SU-DHL-6 (cell line): ENCODE results near the gene ACAP2.
A peak's percentile ranks its signal among the peaks of the same experiment; 100 is the strongest.

Experiments
- H2AFZ ChIP-seq: fragments of 200-600 bp; sonication (generic); 2 replicates; pipeline ENCODE4 v1.6.1; 2014; ENCODE audit warnings: low read depth, mild to moderate bottlenecking, moderate library complexity, mixed read lengths, antibody characterized with exemption, low read length; ENCODE audit not compliant: severe bottlenecking
- H3F3A ChIP-seq: fragments of 200-600 bp; shearing (Covaris generic); 2 replicates; pipeline ENCODE4 v1.6.0; 2016; ENCODE audit warnings: antibody characterized with exemption, mild to moderate bottlenecking; ENCODE audit not compliant: insufficient read depth
- H3K27ac ChIP-seq: fragments of 200-600 bp; sonication (generic); 2 replicates; pipeline ENCODE4 v1.5.1; 2016; ENCODE audit warnings: low read depth, mild to moderate bottlenecking, low read length, moderate library complexity, mixed read lengths
- H3K27me3 ChIP-seq: fragments of 200-600 bp; sonication (generic), shearing (Covaris generic); 2 replicates; pipeline ENCODE4 v1.6.0; 2014; ENCODE audit warnings: mild to moderate bottlenecking, low read length
- H3K36me3 ChIP-seq: fragments of 200-600 bp; sonication (generic); 2 replicates; pipeline ENCODE4 v1.6.1; 2014; ENCODE audit warnings: mild to moderate bottlenecking, low read length, mixed read lengths
- H3K4me2 ChIP-seq: fragments of 300-600, 200-600 bp; shearing (Covaris generic), sonication (generic); 2 replicates; pipeline ENCODE4 v1.6.0; 2014; ENCODE audit warnings: low read length, low read depth, mild to moderate bottlenecking; ENCODE audit not compliant: poor library complexity, severe bottlenecking
- H3K4me3 ChIP-seq: fragments of 200-600 bp; sonication (generic); 2 replicates; pipeline ENCODE4 v1.5.1; 2014; ENCODE audit warnings: antibody characterized with exemption, low read length, mild to moderate bottlenecking, mixed read lengths; ENCODE audit not compliant: insufficient read depth, poor library complexity, severe bottlenecking
- H3K79me2 ChIP-seq: fragments of 200-600 bp; sonication (generic); 2 replicates; pipeline ENCODE4 v1.6.1; 2014; ENCODE audit warnings: mild to moderate bottlenecking, low read length, moderate library complexity; ENCODE audit not compliant: insufficient read depth
- H3K9ac ChIP-seq: fragments of 200-600 bp; sonication (generic); 2 replicates; pipeline ENCODE4 v1.7.0; 2014; ENCODE audit warnings: mild to moderate bottlenecking, low read length
- H3K9me2 ChIP-seq: fragments of 200-600 bp; sonication (generic); replicated peaks from 2 replicates; pipeline ENCODE4 v1.6.1; 2014; ENCODE audit warnings: low read length; ENCODE audit not compliant: insufficient read depth
- H3K9me3 ChIP-seq: fragments of 200-600 bp; sonication (generic); 2 replicates; pipeline ENCODE4 v1.6.1; 2014; ENCODE audit warnings: low read length, mixed read lengths; ENCODE audit not compliant: insufficient read depth
- H4K20me1 ChIP-seq: fragments of 200-600 bp; sonication (generic); 2 replicates; pipeline ENCODE4 v1.6.1; 2014; ENCODE audit warnings: low read depth, mild to moderate bottlenecking, antibody characterized with exemption, low read length, moderate library complexity, mixed read lengths
- EZH2phosphoT487 ChIP-seq: fragments of 200-600 bp; sonication (generic), shearing (Covaris generic); conservative IDR thresholded peaks from 2 replicates; pipeline ENCODE4 v1.6.1; 2018; ENCODE audit warnings: mild to moderate bottlenecking, antibody characterized with exemption, low read length, moderate library complexity, mixed read lengths
- TF ChIP-seq, protein P1 (sequence below): fragments of 200-600 bp; sonication (generic); IDR thresholded peaks from one replicate; pipeline ENCODE4 v1.5.1; 2017; ENCODE audit warnings: antibody characterized with exemption, mild to moderate bottlenecking, low read length, moderate library complexity; ENCODE audit not compliant: insufficient read depth, poor library complexity, severe bottlenecking

Gene ACAP2

DNA sequence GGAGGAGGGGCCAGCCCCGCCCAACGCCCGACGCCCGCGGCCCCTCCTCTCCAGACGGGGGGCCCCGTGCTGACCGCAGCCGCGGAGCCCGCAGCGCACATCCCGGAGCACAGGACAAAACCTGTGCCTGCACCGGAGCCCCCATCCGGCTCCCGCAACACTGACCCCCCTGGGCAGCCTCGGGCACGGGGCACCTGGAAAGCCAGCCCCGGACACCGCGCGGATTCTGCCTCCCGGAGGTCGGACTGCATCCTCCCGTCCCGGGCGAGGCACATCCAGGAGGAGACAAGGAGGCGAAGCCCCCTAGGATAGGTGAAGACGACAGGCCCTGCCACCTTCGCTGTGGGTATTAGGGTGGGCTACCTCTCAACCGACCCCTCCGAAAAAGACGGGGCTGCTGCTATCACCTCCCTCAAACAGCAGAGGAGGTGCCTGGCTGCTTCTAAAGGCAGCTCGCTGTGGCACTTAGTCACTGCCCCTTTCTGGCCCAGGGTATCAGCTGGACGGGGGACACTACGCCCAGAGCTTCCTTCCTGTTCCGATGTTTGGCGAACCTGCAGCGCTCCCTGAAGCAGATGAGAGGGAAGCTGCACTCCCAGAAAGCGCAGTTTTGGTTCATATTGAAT lies 182.4 kb downstream of the ACAP2 start:
- H2AFZ ChIP-seq, result peak overlapping the region; percentile 52
- H3K9ac ChIP-seq, result peak overlapping the region; percentile 51

DNA sequence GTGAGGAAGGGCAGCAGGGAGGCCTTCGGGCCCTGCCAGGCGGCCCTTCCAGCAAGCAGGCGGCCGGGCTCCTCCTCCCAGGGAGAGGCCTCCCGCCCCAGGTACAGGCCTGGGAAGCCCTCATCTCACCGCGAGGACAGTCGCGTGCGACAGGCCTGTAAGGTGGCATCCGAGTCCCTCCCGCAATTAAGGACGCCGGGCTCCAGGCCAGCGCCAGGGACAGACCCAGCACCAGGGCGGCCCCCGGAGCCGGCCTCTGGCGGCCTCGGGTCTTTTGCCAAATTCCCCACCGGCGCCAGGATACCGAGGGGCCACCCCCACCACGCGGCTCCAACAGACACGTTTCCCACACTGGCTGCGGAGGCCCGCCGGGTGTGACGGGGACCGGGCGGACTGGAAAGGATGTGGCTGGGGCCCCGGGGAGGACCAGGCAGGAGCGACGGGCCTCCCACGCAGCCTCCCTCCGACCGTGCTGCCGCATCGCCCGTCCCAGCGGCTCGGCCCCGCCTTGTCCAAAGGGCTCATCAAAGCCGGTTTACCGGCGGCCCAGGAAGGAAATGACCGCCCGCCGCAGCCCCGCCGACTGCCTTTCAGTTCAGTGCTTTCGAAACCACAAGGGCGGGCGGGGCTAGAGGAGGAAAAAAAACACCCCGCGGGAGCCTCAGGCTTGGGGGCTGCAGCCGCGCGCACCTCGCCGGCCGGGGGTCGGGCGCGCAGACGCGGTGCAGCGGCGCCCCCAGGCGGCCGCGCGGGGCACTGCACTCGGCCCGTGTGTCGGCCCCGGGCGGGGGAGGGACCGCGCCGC lies 183.1 kb downstream of the ACAP2 start:
- H3F3A ChIP-seq, result no peaks in the 10 kb centered on the region; the same call in 1 of the 2 replicates
- peak overlapping the region; percentile 61 for H3K4me3 ChIP-seq
- H3K27ac ChIP-seq, result no peak overlapping the region
- no peaks in the 10 kb centered on the region for H4K20me1 ChIP-seq
- no peaks in the 10 kb centered on the region for H3K36me3 ChIP-seq
- H3K9ac ChIP-seq, result peak overlapping the region; percentile 51
- no peaks in the 10 kb centered on the region for H3K79me2 ChIP-seq
- no peaks in the 10 kb centered on the region for H3K27me3 ChIP-seq
- peak overlapping the region; percentile 89 for H3K4me2 ChIP-seq
- no peak for TF ChIP-seq EZH2phosphoT487
- TF ChIP-seq, protein P1, sequence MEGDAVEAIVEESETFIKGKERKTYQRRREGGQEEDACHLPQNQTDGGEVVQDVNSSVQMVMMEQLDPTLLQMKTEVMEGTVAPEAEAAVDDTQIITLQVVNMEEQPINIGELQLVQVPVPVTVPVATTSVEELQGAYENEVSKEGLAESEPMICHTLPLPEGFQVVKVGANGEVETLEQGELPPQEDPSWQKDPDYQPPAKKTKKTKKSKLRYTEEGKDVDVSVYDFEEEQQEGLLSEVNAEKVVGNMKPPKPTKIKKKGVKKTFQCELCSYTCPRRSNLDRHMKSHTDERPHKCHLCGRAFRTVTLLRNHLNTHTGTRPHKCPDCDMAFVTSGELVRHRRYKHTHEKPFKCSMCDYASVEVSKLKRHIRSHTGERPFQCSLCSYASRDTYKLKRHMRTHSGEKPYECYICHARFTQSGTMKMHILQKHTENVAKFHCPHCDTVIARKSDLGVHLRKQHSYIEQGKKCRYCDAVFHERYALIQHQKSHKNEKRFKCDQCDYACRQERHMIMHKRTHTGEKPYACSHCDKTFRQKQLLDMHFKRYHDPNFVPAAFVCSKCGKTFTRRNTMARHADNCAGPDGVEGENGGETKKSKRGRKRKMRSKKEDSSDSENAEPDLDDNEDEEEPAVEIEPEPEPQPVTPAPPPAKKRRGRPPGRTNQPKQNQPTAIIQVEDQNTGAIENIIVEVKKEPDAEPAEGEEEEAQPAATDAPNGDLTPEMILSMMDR, result no peak
- H3K9me3 ChIP-seq, result no peaks in the 10 kb centered on the region
- H3K9me2 ChIP-seq, result no peaks in the 10 kb centered on the region
- H2AFZ ChIP-seq, result peak overlapping the region; percentile 60

More for the DNA sequence above, 182.4 kb downstream of the ACAP2 start:
- no peak for TF ChIP-seq EZH2phosphoT487
- TF ChIP-seq, protein P1, result no peak
- Histone ChIP-seq H3K9me2 (no peaks in the 10 kb centered on the region), H3K4me3 (peak overlapping the region; percentile 61), H3K36me3 (no peaks in the 10 kb centered on the region), H3K4me2 (peak overlapping the region; percentile 89), H3K9me3 (no peaks in the 10 kb centered on the region), H3F3A (no peaks in the 10 kb centered on the region; the same call in 1 of the 2 replicates), H3K27ac (no peak overlapping the region), H3K27me3 (no peaks in the 10 kb centered on the region), H4K20me1 (no peaks in the 10 kb centered on the region), H3K79me2 (no peaks in the 10 kb centered on the region)

GRCh38 chr3:195259154-195259474 lies 183.7 kb downstream of the ACAP2 start:
- Histone ChIP-seq H4K20me1 (no peaks in the 10 kb centered on the region), H3K4me3 (no peak overlapping the region), H2AFZ (no peak overlapping the region), H3K27ac (no peak overlapping the region), H3K9me3 (no peaks in the 10 kb centered on the region), H3K9me2 (no peaks in the 10 kb centered on the region), H3F3A (no peaks in the 10 kb centered on the region; the same call in 1 of the 2 replicates), H3K79me2 (no peaks in the 10 kb centered on the region), H3K4me2 (no peak overlapping the region), H3K9ac (no peak overlapping the region), H3K36me3 (no peaks in the 10 kb centered on the region), H3K27me3 (no peaks in the 10 kb centered on the region)
- TF ChIP-seq, protein P1, result no peak
- no peak for TF ChIP-seq EZH2phosphoT487
